Panc1 (cell line): ENCODE results near the gene DDX31.

Experiments used
- POLR2AphosphoS5 ChIP-seq: IDR thresholded peaks from 2 replicates; pipeline ENCODE4 v1.6.1; 2012; ENCODE audit warnings: mild to moderate bottlenecking, low read depth, low read length, moderate library complexity
- SIN3A ChIP-seq: IDR thresholded peaks from 2 replicates; pipeline ENCODE4 v1.6.1; 2012; ENCODE audit warnings: low read depth, mild to moderate bottlenecking, low read length, moderate library complexity, borderline replicate concordance; ENCODE audit not compliant: insufficient read depth
- TCF7L2 ChIP-seq: IDR thresholded peaks from 2 replicates; pipeline ENCODE4 v1.6.1; 2011; ENCODE audit warnings: mild to moderate bottlenecking, low read depth, low read length, inconsistent platforms
- TF ChIP-seq, protein P1 (sequence below): fragments of 450-650 bp; IDR thresholded peaks from 2 replicates; pipeline ENCODE4 v1.5.1; 2017; ENCODE audit warnings: mild to moderate bottlenecking
- TF ChIP-seq, protein P2 (sequence below), 2 experiments: IDR thresholded peaks; 2 replicates each; pipeline ENCODE4 v1.6.1; 2011 to 2012; ENCODE audit warnings: low read depth in 2 of 2, control low read depth in 1 of 2, low read length in 1 of 2, mild to moderate bottlenecking in 1 of 2, moderate library complexity in 1 of 2; ENCODE audit not compliant: insufficient read depth in 1 of 2

DNA sequence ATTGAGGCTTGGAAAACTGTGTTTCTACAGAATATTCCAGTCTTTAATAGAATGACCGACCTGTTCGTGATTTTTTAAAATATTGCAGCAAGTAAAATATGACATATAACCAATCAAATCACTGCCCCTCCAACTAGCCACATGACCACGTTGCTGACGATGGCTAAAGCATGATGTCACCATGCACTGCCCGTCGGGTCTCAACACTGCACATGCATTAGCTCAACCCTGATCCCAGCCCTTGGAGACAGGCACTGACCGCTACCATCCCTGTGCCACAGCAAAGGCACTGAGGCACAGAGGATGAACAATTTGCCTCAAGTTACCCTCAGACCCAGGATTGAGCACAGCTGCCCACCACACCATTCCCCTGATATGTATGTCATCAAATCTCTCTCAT is 13.5 kb downstream of the DDX31 start:
- no peak for TF ChIP-seq POLR2AphosphoS5
- TF ChIP-seq, protein P1, sequence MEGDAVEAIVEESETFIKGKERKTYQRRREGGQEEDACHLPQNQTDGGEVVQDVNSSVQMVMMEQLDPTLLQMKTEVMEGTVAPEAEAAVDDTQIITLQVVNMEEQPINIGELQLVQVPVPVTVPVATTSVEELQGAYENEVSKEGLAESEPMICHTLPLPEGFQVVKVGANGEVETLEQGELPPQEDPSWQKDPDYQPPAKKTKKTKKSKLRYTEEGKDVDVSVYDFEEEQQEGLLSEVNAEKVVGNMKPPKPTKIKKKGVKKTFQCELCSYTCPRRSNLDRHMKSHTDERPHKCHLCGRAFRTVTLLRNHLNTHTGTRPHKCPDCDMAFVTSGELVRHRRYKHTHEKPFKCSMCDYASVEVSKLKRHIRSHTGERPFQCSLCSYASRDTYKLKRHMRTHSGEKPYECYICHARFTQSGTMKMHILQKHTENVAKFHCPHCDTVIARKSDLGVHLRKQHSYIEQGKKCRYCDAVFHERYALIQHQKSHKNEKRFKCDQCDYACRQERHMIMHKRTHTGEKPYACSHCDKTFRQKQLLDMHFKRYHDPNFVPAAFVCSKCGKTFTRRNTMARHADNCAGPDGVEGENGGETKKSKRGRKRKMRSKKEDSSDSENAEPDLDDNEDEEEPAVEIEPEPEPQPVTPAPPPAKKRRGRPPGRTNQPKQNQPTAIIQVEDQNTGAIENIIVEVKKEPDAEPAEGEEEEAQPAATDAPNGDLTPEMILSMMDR, result no peak
- TF ChIP-seq, protein P2, sequence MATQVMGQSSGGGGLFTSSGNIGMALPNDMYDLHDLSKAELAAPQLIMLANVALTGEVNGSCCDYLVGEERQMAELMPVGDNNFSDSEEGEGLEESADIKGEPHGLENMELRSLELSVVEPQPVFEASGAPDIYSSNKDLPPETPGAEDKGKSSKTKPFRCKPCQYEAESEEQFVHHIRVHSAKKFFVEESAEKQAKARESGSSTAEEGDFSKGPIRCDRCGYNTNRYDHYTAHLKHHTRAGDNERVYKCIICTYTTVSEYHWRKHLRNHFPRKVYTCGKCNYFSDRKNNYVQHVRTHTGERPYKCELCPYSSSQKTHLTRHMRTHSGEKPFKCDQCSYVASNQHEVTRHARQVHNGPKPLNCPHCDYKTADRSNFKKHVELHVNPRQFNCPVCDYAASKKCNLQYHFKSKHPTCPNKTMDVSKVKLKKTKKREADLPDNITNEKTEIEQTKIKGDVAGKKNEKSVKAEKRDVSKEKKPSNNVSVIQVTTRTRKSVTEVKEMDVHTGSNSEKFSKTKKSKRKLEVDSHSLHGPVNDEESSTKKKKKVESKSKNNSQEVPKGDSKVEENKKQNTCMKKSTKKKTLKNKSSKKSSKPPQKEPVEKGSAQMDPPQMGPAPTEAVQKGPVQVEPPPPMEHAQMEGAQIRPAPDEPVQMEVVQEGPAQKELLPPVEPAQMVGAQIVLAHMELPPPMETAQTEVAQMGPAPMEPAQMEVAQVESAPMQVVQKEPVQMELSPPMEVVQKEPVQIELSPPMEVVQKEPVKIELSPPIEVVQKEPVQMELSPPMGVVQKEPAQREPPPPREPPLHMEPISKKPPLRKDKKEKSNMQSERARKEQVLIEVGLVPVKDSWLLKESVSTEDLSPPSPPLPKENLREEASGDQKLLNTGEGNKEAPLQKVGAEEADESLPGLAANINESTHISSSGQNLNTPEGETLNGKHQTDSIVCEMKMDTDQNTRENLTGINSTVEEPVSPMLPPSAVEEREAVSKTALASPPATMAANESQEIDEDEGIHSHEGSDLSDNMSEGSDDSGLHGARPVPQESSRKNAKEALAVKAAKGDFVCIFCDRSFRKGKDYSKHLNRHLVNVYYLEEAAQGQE (IDR thresholded peaks at IDR 0.05; ENCODE audit: insufficient read depth in 1 of 2, low read depth in 2 of 2, low read length in 1 of 2), result no peak
- no peak for TF ChIP-seq SIN3A
- no peak for TF ChIP-seq TCF7L2
